Measurements from ENCODE around the gene RBP7. TPM values are rescaled to one million over a fixed set of nuclear protein-coding genes. Genes with fewer than 3 reads are reported as not detected.

The RBP7 gene
- total and polyA plus RNA-seq, 10 of the 15 experiments (the other 5 are each of a cell fraction or from before 2014, with no cell fraction given) = 0.20 TPM; not detected in 9

DNA sequence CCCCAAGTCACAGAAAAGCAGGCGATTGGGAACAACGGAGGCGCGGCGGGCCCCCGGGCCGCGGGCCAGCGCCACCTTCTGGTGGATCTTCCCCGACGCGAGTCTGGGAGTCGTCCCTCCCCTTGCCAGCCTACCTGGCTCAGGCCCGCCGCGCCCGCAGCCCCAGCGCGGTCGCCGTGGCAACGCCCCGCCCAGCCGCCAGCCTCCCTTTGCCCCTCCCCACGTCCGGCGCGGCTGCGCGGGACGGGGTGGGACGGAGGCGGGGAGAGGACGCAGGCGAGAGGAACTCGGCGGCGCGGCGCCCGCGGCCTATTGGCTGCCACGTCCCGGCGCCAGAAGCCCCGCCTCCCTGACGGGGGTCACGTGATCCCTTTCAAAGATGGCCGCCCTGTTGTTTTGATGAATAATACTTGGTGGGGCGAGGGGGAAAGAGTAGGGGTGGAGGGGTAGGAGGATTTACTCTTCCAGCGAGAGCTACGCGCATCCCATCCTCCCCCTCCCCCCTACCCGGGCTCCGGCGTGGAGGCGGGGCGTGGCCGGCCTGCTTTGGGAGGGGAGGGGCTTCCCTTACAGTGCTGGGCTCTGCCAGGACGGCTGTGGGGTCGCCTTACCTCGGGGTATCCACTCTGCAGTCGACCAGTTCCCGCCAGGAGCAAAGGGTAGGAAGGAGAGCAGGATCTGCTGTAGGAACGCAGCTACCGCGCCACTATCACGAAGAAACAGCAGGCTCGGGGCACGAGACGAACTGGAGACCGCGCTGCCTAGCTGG lies 35.7 kb downstream of the RBP7 start, which contains the start of gene UBE4B (continued):
- TF ChIP-seq, protein P1, sequence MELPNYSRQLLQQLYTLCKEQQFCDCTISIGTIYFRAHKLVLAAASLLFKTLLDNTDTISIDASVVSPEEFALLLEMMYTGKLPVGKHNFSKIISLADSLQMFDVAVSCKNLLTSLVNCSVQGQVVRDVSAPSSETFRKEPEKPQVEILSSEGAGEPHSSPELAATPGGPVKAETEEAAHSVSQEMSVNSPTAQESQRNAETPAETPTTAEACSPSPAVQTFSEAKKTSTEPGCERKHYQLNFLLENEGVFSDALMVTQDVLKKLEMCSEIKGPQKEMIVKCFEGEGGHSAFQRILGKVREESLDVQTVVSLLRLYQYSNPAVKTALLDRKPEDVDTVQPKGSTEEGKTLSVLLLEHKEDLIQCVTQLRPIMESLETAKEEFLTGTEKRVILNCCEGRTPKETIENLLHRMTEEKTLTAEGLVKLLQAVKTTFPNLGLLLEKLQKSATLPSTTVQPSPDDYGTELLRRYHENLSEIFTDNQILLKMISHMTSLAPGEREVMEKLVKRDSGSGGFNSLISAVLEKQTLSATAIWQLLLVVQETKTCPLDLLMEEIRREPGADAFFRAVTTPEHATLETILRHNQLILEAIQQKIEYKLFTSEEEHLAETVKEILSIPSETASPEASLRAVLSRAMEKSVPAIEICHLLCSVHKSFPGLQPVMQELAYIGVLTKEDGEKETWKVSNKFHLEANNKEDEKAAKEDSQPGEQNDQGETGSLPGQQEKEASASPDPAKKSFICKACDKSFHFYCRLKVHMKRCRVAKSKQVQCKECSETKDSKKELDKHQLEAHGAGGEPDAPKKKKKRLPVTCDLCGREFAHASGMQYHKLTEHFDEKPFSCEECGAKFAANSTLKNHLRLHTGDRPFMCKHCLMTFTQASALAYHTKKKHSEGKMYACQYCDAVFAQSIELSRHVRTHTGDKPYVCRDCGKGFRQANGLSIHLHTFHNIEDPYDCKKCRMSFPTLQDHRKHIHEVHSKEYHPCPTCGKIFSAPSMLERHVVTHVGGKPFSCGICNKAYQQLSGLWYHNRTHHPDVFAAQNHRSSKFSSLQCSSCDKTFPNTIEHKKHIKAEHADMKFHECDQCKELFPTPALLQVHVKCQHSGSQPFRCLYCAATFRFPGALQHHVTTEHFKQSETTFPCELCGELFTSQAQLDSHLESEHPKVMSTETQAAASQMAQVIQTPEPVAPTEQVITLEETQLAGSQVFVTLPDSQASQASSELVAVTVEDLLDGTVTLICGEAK (IDR thresholded peaks at IDR 0.05; ENCODE audit: borderline replicate concordance) = no peak
- TF ChIP-seq CBFB (IDR thresholded peaks at IDR 0.05; ENCODE audit: low read depth) (no peak), NR2C1 (IDR thresholded peaks at IDR 0.05) (peak; percentile 47; the same call in 1 of the 2 replicates), SPI1 (IDR thresholded peaks at IDR 0.05; ENCODE audit: borderline replicate concordance, insufficient read depth, low read depth, low read length) (peak; percentile 46; the same call in 1 of the 2 replicates), NFXL1 (IDR thresholded peaks at IDR 0.05; ENCODE audit: borderline replicate concordance) (no peak), SP1 (IDR thresholded peaks at IDR 0.05; ENCODE audit: low read depth, low read length) (peak; percentile 60), ZNF217 (IDR thresholded peaks at IDR 0.05) (0 out of 2 replicates have a peak, but pooled peaks have one; percentile 32), EP300 (IDR thresholded peaks at IDR 0.05; ENCODE audit: borderline replicate concordance in 1 of 2, control insufficient read depth in 1 of 2, low read depth in 2 of 2, low read length in 2 of 2) (peak in 1 of 2 experiments; percentile 23; a peak in 1 of 4 replicates), TBL1XR1 (IDR thresholded peaks at IDR 0.05; ENCODE audit: low read depth, low read length) (peak; percentile 81), MTA2 (IDR thresholded peaks at IDR 0.05; ENCODE audit: low read depth) (no peak), CREB1 (IDR thresholded peaks at IDR 0.05; ENCODE audit: low read depth) (peak; percentile 54; the same call in 1 of the 2 replicates), STAT3 (IDR thresholded peaks at IDR 0.05; ENCODE audit: low read depth, low read length) (no peak), POU2F2 (IDR thresholded peaks at IDR 0.05; ENCODE audit: borderline replicate concordance, low read depth, low read length) (no peak), RB1 (IDR thresholded peaks at IDR 0.05; ENCODE audit: borderline replicate concordance) (peak; percentile 83)
- TF ChIP-seq, protein P2, sequence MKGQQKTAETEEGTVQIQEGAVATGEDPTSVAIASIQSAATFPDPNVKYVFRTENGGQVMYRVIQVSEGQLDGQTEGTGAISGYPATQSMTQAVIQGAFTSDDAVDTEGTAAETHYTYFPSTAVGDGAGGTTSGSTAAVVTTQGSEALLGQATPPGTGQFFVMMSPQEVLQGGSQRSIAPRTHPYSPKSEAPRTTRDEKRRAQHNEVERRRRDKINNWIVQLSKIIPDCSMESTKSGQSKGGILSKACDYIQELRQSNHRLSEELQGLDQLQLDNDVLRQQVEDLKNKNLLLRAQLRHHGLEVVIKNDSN (IDR thresholded peaks at IDR 0.05; ENCODE audit: borderline replicate concordance, extremely low read length, insufficient read depth, low read depth, low read length) = peak; percentile 89
- TF ChIP-seq, protein P3, sequence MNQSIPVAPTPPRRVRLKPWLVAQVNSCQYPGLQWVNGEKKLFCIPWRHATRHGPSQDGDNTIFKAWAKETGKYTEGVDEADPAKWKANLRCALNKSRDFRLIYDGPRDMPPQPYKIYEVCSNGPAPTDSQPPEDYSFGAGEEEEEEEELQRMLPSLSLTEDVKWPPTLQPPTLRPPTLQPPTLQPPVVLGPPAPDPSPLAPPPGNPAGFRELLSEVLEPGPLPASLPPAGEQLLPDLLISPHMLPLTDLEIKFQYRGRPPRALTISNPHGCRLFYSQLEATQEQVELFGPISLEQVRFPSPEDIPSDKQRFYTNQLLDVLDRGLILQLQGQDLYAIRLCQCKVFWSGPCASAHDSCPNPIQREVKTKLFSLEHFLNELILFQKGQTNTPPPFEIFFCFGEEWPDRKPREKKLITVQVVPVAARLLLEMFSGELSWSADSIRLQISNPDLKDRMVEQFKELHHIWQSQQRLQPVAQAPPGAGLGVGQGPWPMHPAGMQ (IDR thresholded peaks at IDR 0.05; ENCODE audit: borderline replicate concordance) = no peak
- TF ChIP-seq, protein P4, sequence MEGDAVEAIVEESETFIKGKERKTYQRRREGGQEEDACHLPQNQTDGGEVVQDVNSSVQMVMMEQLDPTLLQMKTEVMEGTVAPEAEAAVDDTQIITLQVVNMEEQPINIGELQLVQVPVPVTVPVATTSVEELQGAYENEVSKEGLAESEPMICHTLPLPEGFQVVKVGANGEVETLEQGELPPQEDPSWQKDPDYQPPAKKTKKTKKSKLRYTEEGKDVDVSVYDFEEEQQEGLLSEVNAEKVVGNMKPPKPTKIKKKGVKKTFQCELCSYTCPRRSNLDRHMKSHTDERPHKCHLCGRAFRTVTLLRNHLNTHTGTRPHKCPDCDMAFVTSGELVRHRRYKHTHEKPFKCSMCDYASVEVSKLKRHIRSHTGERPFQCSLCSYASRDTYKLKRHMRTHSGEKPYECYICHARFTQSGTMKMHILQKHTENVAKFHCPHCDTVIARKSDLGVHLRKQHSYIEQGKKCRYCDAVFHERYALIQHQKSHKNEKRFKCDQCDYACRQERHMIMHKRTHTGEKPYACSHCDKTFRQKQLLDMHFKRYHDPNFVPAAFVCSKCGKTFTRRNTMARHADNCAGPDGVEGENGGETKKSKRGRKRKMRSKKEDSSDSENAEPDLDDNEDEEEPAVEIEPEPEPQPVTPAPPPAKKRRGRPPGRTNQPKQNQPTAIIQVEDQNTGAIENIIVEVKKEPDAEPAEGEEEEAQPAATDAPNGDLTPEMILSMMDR (IDR thresholded peaks at IDR 0.05 in 2 of 3, conservative IDR thresholded peaks at IDR 0.05 in 1 of 3; ENCODE audit: control insufficient read depth in 2 of 3, extremely low read depth in 1 of 3, insufficient read depth in 1 of 3, low read depth in 3 of 3, low read length in 3 of 3) = peak; percentile 78 to 97 (median 90); a peak in 5 of 6 replicates
- TF ChIP-seq, protein P5, sequence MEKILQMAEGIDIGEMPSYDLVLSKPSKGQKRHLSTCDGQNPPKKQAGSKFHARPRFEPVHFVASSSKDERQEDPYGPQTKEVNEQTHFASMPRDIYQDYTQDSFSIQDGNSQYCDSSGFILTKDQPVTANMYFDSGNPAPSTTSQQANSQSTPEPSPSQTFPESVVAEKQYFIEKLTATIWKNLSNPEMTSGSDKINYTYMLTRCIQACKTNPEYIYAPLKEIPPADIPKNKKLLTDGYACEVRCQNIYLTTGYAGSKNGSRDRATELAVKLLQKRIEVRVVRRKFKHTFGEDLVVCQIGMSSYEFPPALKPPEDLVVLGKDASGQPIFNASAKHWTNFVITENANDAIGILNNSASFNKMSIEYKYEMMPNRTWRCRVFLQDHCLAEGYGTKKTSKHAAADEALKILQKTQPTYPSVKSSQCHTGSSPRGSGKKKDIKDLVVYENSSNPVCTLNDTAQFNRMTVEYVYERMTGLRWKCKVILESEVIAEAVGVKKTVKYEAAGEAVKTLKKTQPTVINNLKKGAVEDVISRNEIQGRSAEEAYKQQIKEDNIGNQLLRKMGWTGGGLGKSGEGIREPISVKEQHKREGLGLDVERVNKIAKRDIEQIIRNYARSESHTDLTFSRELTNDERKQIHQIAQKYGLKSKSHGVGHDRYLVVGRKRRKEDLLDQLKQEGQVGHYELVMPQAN (conservative IDR thresholded peaks at IDR 0.05) = peak; percentile 54; the same call in 1 of the 2 replicates
